ENCODE measurements around the gene TMEM263.

DNA sequence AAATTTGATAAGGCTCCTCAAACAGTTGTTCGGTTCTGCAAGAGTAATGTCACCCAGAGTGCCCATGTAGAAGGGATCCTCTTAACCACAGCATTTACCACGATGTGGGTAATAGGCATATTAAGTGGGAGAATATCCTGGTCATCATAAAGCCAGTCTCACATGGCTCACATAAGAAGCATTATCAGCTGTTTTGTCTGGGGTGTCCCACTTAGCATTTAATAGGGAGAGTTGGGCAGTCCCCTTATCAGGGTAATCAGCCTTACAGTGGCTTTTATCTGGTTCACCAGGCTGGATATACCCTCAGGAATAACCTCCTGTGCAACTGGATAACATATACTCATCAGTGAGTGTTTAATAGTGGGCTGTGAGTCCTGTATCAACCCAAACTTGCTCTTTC, 12.9 kb upstream of the TMEM263 start:
- TF ChIP-seq, protein P1, sequence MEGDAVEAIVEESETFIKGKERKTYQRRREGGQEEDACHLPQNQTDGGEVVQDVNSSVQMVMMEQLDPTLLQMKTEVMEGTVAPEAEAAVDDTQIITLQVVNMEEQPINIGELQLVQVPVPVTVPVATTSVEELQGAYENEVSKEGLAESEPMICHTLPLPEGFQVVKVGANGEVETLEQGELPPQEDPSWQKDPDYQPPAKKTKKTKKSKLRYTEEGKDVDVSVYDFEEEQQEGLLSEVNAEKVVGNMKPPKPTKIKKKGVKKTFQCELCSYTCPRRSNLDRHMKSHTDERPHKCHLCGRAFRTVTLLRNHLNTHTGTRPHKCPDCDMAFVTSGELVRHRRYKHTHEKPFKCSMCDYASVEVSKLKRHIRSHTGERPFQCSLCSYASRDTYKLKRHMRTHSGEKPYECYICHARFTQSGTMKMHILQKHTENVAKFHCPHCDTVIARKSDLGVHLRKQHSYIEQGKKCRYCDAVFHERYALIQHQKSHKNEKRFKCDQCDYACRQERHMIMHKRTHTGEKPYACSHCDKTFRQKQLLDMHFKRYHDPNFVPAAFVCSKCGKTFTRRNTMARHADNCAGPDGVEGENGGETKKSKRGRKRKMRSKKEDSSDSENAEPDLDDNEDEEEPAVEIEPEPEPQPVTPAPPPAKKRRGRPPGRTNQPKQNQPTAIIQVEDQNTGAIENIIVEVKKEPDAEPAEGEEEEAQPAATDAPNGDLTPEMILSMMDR (IDR thresholded peaks at IDR 0.05): no peak
- no peak for TF ChIP-seq EP300 (IDR thresholded peaks at IDR 0.05)
